Astrocyte (in vitro differentiated cells and primary cell): ENCODE data around the gene RAB35. TPM values are rescaled to one million over a fixed set of nuclear protein-coding genes. Genes with fewer than 3 reads are reported as not detected.

Experiments used
- DNase-seq: peaks from one replicate; pipeline ENCODE4 v3.0.0-alpha.2; 2010; ENCODE audit warnings: low read depth
- FAIRE-seq: peaks from 2 replicates; lab custom pipeline; 2011; peaks lifted over from hg19 to GRCh38; lab: Jason Lieb, UNC
- H2AFZ ChIP-seq: 2 replicates; pipeline ENCODE4 v1.6.0; 2012; ENCODE audit warnings: low read depth, low read length, inconsistent platforms
- H3K27ac ChIP-seq: 2 replicates; pipeline ENCODE4 v1.5.1; 2011; ENCODE audit warnings: low read depth, low read length, inconsistent platforms
- H3K27me3 ChIP-seq: 2 replicates; pipeline ENCODE4 v1.6.0; 2011; ENCODE audit warnings: low read length, inconsistent platforms; ENCODE audit not compliant: insufficient read depth
- H3K36me3 ChIP-seq: 2 replicates; pipeline ENCODE4 v1.5.1; 2011; ENCODE audit warnings: low read length, inconsistent platforms; ENCODE audit not compliant: insufficient read depth
- H3K4me1 ChIP-seq: 2 replicates; pipeline ENCODE4 v1.5.1; 2011; ENCODE audit warnings: low read length, inconsistent platforms; ENCODE audit not compliant: insufficient read depth
- H3K4me2 ChIP-seq: 2 replicates; pipeline ENCODE4 v1.6.0; 2012; ENCODE audit warnings: low read length, inconsistent platforms
- H3K4me3 ChIP-seq: 2 replicates; pipeline ENCODE4 v1.5.1; 2011; ENCODE audit warnings: low read depth, mild to moderate bottlenecking, low read length, inconsistent platforms; ENCODE audit not compliant: insufficient read depth
- H3K79me2 ChIP-seq: 2 replicates; pipeline ENCODE4 v1.6.0; 2012; ENCODE audit warnings: mild to moderate bottlenecking, low read length, inconsistent platforms; ENCODE audit not compliant: insufficient read depth
- H3K9ac ChIP-seq: 2 replicates; pipeline ENCODE4 v1.6.0; 2012; ENCODE audit warnings: mild to moderate bottlenecking, low read length, inconsistent platforms
- H3K9me3 ChIP-seq: 2 replicates; pipeline ENCODE4 v1.5.1; 2012; ENCODE audit warnings: low read depth, mild to moderate bottlenecking, low read length, inconsistent platforms; ENCODE audit not compliant: insufficient read depth
- H4K20me1 ChIP-seq: 2 replicates; pipeline ENCODE4 v1.6.0; 2012; ENCODE audit warnings: low read length, inconsistent platforms; ENCODE audit not compliant: insufficient read depth
- H3K27ac Mint-ChIP-seq: one replicate; pipeline ENCODE4 v1.8.0; 2021; ENCODE audit warnings: mild to moderate bottlenecking, mixed read lengths; ENCODE audit not compliant: unreplicated experiment
- H3K27me3 Mint-ChIP-seq: one replicate; pipeline ENCODE4 v1.8.0; 2021; ENCODE audit warnings: low read depth, mixed read lengths; ENCODE audit not compliant: unreplicated experiment
- H3K36me3 Mint-ChIP-seq: one replicate; pipeline ENCODE4 v1.8.0; 2021; ENCODE audit warnings: low read depth, mixed read lengths; ENCODE audit not compliant: unreplicated experiment
- H3K4me1 Mint-ChIP-seq: one replicate; pipeline ENCODE4 v1.8.0; 2021; ENCODE audit warnings: low read depth, mixed read lengths; ENCODE audit not compliant: unreplicated experiment
- H3K4me3 Mint-ChIP-seq: one replicate; pipeline ENCODE4 v1.8.0; 2021; ENCODE audit warnings: mild to moderate bottlenecking, moderate library complexity, mixed read lengths; ENCODE audit not compliant: unreplicated experiment
- H3K9me3 Mint-ChIP-seq: one replicate; pipeline ENCODE4 v1.8.0; 2021; ENCODE audit warnings: mild to moderate bottlenecking, mixed read lengths; ENCODE audit not compliant: unreplicated experiment
- EZH2 ChIP-seq: IDR thresholded peaks from 2 replicates; pipeline ENCODE4 v1.6.1; 2012; ENCODE audit warnings: mild to moderate bottlenecking, low read length, inconsistent platforms; ENCODE audit not compliant: insufficient read depth
- total RNA-seq: library from RNA; stranded (reverse); gene quantifications from 2 replicates; pipeline ENCODE4 v1.2.1, GENCODE V29; 2021
- TF ChIP-seq, protein P1 (sequence below): IDR thresholded peaks from 2 replicates; pipeline ENCODE4 v1.5.1; 2011; ENCODE audit warnings: low read depth, mild to moderate bottlenecking, inconsistent platforms, low read length, moderate library complexity; ENCODE audit not compliant: insufficient read depth

Gene RAB35
- total RNA-seq, 1 donor from 2014 or later, result 63.3 TPM

DNA sequence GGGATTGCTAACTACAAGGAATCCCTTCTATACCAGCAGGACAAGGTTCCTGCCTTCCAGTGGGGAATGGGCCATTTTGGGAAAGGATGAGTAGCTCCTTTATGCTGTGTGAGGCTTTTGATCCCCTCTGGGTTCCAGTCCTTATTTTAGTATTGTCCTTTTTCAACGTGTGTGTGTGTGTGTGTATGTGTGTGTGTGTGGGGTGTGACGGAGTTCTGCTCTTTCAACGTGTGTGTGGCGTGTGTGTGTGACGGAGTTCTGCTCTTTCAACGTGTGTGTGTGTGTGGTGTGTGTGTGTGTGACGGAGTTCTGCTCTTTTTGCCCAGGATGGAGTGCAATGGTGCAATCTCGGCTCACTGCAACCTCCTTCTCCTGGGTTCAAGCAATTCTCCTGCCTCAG lies 27.4 kb downstream of the RAB35 start:
- Mint-ChIP-seq H3K27me3 (no peaks in the 10 kb centered on the region), H3K9me3 (peaks cover 1% of the 10 kb centered on the region), H3K27ac (no peak overlapping the region), H3K36me3 (peaks cover 10% of the 10 kb centered on the region), H3K4me3 (no peak overlapping the region), H3K4me1 (peaks cover 5% of the 10 kb centered on the region)
- Histone ChIP-seq H3K9ac (no peak overlapping the region), H4K20me1 (peaks cover 31% of the 10 kb centered on the region), H3K4me3 (no peak overlapping the region), H3K4me2 (no peak overlapping the region), H3K9me3 (no peaks in the 10 kb centered on the region), H3K79me2 (no peaks in the 10 kb centered on the region), H2AFZ (no peak overlapping the region), H3K4me1 (peaks cover 5% of the 10 kb centered on the region), H3K27me3 (no peaks in the 10 kb centered on the region), H3K27ac (no peak overlapping the region), H3K36me3 (no peaks in the 10 kb centered on the region)
- DNase-seq (no peak), FAIRE-seq (no peak)
- TF ChIP-seq, protein P1, sequence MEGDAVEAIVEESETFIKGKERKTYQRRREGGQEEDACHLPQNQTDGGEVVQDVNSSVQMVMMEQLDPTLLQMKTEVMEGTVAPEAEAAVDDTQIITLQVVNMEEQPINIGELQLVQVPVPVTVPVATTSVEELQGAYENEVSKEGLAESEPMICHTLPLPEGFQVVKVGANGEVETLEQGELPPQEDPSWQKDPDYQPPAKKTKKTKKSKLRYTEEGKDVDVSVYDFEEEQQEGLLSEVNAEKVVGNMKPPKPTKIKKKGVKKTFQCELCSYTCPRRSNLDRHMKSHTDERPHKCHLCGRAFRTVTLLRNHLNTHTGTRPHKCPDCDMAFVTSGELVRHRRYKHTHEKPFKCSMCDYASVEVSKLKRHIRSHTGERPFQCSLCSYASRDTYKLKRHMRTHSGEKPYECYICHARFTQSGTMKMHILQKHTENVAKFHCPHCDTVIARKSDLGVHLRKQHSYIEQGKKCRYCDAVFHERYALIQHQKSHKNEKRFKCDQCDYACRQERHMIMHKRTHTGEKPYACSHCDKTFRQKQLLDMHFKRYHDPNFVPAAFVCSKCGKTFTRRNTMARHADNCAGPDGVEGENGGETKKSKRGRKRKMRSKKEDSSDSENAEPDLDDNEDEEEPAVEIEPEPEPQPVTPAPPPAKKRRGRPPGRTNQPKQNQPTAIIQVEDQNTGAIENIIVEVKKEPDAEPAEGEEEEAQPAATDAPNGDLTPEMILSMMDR, result no peak
- TF ChIP-seq EZH2, result no peak

GRCh38 chr12:120086801-120087621 lies 29.5 kb downstream of the RAB35 start:
- H3K9ac ChIP-seq, result peak overlapping the region; percentile 73
- TF ChIP-seq EZH2, result no peak
- TF ChIP-seq, protein P1, result peak; percentile 90
- H3K4me1 Mint-ChIP-seq, result peaks cover 4% of the 10 kb centered on the region
- H3K9me3 Mint-ChIP-seq, result peaks cover 1% of the 10 kb centered on the region
- peak overlapping the region; percentile 88 for H3K4me2 ChIP-seq
- H3K4me1 ChIP-seq, result peaks cover 5% of the 10 kb centered on the region
- peak overlapping the region; percentile 79 for H2AFZ ChIP-seq
- FAIRE-seq, result peak; percentile 74
- peak; percentile 96 for DNase-seq
- no peaks in the 10 kb centered on the region for H3K27me3 Mint-ChIP-seq
- H3K9me3 ChIP-seq, result no peaks in the 10 kb centered on the region
- H3K27ac ChIP-seq, result peak overlapping the region; percentile 52
- H3K36me3 Mint-ChIP-seq, result peaks cover 8% of the 10 kb centered on the region
- no peaks in the 10 kb centered on the region for H3K27me3 ChIP-seq
- peaks cover 12% of the 10 kb centered on the region for H4K20me1 ChIP-seq
- H3K79me2 ChIP-seq, result no peaks in the 10 kb centered on the region
- H3K27ac Mint-ChIP-seq, result peak overlapping the region; percentile 72
- H3K4me3 Mint-ChIP-seq, result peak overlapping the region; percentile 77
- H3K36me3 ChIP-seq, result no peaks in the 10 kb centered on the region
- H3K4me3 ChIP-seq, result peak overlapping the region; percentile 65
